ENCODE data around the gene TNS1.

TNS1 gene

DNA sequence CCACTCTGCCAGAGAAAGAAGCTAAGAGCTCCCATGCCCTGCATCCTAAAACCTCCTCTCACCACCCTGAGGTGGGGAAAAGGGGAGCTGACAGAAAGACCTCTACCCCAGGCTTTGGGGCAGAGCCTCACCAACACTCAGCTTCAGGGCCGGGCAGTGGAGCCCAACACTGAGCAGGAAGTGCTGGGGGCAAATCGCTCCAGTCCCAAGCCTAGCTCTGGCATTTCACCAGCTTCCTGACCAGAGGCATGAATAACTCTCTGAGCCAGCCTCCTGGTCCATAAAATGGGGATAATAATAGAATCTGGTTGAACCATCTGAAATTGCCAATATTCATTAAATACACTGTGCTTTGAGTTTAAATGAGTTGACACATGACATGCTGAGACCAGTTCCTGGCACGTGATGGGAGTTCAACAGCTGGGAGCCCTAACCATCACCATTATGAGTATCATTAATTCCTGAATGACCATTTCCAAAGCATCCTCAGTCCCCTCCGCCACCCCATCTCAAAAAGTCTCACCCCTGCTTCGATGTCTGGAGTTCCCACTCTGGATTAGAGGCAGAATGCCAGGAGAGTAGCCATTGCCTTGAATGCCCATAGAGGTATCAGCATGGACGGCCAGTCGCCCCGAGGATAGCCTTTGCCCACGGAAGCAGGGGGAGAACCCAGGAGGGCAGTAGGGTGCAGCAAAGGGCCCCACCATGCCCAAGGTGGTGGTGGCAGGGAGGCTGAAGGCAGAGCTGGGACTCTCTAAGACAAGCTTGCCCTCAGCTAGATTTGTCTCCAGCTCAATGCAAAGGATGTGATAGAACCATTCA lies 153.4 kb downstream of the TNS1 start:
- DNase-seq (ENCODE audit: low read depth) = no peak

DNA sequence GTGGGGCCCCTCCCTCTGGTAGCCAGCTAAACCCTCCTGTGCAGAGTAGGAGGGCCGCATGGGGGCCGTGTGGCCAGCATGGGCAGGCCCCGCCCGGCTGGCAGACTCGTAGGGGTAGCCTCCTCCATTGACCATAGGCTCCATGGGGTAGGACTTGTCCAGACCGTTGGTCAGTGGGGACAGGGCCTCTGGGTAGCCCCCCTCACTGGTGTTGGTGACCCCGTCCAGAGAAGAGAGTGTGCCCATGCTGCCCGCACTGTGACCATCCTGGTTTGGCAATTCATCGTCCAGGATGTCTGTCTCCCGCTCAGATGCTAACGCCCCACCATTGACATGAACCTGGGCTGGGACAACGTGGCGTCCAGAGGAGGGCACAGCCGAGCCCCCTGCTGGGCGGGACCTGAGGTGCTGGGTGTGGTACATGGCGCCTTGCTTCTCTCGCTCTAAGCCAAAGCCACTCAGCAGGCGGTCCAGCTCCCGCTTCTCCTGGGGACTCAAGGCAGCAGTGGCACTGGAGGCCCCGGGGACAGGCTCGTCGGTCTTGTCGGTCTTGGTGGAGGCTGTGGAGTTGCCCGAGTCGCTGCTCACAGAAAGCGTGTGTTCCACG lies 154.3 kb downstream of the TNS1 start:
- no peak for DNase-seq (ENCODE audit: low read depth)

DNA sequence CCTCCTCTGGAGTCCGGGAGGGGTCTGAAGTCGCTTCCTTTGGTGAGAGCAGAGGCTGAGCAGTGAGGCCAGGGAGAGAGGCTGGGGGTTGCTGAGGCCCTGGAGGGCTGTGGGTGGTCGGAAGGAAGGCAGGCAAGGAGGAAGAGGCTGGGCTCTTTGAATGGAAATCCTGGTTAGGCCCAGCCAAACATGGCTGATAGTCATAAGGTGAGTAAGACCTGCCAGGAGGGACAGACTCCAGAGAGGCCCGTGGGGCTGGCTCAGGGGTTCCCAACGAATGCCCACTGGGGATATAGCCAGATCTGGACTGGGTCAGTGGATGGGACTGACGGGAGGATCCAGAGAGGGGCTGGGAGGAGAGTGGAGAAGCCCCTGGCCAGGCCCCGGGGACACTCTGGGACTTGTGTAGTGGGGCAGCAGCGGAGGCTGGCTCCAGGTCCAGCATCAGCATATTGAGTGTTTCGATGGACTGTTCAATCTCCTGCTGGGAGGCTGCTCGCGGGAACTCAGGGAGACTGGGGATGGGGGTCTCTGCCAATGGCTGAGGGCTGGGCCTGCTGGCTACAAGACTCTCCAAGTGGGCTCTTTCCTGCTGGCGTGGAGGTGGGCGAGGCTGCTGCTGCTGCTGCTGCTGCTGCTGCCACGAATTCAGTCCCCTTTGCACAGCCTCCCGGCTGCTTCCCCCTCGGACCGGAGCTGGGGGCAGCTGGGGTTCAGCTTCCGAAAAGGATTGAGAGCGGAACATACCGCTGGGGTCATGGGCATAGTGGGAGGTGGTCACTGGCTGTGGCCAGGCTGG lies 155.0 kb downstream of the TNS1 start:
- no peak for DNase-seq (ENCODE audit: low read depth)

DNA sequence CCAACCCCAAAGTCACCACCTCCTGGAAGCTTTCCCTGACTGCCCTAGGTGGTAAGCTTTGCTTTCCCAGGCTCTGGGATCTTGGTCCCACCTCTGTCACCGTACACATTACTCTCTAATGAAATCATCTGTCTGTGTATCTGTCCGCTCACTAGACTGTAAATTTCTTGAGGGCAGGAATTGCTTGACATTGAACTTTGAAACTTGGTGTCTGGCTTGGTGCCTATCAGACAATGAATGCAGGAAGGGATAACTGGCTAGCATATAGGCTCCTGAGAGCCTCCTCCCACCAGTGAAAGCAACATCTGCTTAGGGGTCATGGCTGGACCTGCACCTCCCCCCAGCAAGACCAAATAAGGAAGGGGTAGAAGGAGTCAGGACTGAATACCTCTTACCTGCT lies 155.7 kb downstream of the TNS1 start:
- DNase-seq (ENCODE audit: low read depth) = no peak

DNA sequence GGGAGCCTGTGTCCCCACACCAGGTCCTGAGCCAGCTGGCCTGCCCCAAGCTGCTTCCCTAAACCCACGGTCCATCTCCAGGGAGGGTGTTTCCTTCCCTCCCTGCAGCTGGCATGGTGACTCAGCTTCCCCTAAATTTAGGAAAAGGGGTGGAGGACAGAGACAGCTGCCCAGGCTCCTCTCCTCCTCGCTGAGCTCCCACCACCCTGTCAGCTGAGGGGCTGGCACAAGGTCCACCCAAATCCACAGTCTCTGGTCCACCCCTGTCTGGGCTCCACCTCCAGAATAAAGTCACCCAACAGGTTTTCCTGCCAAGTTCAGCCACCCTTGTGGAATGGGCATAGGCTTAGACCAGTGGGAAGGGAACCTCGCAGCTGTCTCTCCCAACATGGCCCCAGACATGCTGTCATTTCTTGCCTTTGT lies 156.5 kb downstream of the TNS1 start:
- DNase-seq (ENCODE audit: low read depth) = no peak

DNA sequence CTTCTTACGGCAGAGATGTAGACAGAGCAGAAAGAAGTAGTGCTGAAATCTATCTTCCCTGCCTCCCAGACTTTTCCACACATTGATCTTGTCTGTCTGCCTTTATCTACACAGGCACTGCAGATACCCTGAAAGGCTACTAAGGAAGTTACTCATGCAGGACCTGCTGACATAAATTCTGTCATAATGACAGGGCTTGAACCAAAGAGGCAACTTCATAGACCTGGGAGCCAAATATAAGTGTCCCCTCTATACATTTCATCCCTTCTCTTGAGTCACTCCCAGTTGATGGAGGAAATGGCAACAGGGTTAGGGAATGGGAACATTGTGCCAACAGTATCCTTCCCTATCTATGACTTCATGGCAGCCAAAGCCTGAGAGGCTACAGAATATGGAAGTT lies 157.5 kb downstream of the TNS1 start:
- no peak for DNase-seq (ENCODE audit: low read depth)

DNA sequence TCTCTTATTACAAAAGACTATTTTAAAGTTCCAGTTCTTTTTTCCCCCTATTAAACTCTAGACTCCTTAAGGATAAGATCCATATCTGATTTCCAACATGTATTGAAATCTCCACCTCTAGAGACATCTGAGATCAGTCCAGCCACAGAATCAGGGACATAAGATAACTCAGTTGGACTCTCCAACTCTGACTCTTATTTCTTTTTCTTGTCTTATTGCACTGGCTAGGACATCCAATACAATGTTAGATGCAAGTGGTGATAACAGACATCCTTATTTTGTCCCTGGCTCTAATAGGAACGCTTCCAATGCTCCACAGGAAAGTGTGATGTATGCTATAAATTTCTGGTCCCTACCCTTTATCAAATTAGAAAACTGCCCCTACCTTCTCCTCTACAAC lies 158.1 kb downstream of the TNS1 start:
- DNase-seq (ENCODE audit: low read depth) = no peak

DNA sequence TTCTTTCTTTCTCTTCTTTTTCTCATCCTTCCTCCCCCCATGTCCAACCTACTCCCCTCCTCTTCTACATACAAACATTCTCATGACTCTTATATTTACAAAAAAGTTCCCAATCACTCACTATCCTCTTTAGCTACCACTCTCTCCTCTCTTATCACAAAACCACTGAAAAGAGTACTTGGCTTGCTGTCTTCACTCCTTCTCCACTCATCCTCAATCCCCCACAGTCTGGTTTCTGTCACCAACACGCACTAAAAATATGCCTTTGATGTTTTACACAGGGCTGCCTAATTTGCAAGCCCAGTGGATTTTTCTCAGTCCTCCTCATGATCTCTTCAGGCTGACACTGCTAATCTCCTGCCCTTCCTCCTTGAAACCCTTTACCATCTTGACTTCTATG lies 159.5 kb downstream of the TNS1 start:
- no peak for DNase-seq (ENCODE audit: low read depth)

DNA sequence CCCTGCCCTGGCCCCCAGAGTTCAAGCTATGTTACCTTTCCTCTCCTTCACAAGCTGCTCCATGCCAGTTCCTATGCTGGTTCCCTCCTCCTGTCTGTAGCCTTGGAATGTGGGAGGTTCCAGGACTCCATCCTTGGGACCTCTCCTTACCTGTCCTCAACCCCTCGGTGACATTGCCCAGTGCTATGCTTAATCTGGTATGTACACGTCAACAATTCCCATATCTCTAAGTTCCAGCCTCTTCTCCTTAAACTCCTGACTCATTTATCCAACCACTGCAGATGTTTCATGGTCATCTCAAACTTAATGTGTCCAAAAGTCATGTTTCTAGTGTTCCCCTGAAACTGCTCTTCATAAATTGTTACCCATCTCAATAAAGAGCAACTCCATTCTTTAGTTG lies 160.8 kb downstream of the TNS1 start:
- DNase-seq (ENCODE audit: low read depth) = no peak

DNA sequence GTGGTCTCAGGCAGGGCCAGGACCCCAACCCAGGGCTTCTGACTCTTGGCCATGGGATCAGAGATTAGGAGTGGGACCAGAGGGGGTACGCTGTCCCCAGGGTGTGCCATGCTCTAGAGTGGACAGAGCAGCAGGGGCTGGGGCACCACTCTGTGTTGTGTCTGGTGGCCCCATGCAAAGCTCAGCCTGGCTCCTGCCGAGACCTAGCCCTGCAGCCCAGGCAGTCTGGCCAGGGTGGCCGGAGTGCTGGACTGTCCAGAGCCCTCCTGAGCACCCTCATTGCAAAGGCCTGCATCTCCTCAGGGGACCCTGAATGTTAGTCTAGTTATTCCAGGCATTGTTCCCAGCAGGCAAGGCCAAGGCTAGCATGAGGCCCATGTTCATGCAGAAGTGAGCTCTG lies 162.3 kb downstream of the TNS1 start:
- DNase-seq (ENCODE audit: low read depth) = no peak

DNA sequence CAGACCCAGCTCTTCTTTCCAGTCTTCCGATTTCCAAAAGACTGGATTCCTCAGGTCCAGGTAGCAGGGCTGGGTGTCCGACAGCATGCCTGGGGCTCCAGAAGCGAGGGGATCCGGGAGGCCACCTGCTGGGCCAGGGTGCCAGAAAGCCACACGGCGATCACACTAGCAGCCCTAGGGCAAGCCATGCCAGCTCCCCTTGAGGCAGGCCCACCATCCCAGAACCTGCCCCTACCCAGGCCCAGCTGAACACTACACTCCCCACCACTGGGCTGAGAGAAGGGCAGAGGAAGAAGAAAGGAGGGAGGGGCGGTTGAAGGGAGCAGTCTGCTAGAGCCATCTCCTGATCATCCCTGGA lies 163.1 kb downstream of the TNS1 start:
- no peak for DNase-seq (ENCODE audit: low read depth)

DNA sequence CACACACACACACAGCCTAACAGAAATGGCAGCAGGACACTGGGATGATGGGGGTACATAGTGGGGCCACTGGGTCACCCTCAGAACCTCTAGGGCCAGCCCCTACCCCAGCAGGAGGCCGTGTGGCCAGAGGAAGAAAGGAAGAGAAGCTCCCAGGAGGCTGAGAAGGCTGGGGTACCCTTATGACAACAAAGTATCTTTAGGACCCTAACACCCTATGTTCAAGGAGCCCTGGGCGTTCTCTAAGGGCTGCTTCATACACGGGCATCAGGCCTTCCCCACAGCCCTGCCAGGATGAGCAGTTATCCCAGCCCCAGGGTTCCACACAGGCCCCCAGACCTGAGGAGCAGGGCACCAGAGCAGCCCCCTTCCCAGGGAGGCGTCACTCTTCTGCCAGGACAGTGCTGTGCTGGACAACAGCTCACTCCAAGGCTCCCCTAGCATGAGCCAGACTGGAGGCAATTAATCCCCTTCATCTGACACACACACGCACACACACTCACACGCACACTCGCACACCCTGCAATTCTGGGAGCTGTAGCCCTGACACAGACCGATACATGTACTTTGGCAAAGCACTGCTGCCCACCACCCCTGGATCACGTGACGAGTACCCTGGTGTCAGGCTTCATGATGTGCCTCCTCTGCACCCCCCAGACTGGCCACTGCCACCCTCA lies 163.6 kb downstream of the TNS1 start:
- DNase-seq (ENCODE audit: low read depth) = no peak

DNA sequence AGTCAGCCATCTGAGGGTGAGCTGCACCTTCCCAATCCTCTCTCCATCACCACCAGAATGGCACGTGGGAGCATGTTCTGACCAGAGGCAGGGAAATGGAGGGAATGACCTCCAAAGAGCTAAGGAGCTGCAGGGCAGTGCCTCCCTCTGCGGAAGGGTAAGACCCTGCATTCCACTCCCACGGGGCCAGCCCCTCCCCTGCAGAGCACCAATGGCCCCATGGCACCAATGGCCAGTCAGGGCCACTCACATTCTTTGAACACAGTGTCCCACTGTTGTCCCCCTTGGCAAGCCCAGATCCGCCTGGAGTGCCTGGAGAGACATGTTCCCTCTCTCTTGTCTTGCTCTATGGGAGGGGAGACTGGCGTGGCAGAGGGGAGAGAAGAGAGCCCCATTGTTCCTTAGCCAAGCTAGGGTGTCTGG lies 164.4 kb downstream of the TNS1 start:
- no peak for DNase-seq (ENCODE audit: low read depth)

DNA sequence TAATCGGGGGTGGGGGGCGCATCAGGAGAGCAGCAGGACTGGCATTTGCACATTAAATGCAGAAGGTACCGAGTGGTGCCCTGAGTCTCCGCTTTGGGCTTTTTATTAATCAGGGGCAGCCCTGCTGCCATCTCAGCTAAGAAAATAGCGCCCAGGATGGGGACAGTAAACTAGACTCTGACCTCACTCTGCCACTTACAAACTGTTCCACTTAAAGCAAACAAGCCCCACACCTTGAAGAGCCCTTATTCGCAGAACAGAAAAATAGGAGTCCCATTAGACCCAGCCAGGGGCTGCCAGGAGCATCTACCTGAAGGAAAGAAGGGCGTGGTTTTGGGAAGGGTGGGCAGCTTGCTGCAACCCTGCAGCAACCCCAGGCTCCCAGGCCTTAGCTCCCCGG lies 165.3 kb downstream of the TNS1 start:
- no peak for DNase-seq (ENCODE audit: low read depth)

DNA sequence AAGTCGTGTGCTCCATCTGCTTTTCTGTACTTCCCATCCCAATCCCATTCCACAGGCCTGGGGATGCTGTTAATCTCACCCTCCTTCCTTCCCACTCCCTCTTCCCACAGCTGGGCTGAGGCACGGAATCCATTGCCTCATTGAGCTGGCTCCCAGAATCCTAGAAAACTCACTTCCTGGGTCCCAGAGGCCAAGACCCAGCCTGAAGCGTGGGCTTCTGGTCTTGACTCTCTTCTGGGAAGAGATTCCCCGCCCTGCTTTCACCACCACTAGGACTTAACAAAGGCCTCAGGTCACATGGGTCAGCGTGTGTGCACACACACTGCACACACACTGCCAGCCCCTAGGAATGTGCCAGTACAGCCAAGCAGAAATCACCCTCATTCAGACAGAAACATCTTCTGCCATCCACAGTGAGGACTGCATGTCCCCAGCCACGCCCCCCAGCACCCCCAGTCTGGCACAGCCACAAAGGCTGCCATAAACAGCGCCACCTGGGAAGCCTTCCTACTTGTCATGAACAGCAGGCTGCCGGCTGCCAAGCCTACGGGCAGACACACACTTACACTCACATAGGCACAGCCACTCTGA lies 165.8 kb downstream of the TNS1 start:
- DNase-seq (ENCODE audit: low read depth) = no peak

DNA sequence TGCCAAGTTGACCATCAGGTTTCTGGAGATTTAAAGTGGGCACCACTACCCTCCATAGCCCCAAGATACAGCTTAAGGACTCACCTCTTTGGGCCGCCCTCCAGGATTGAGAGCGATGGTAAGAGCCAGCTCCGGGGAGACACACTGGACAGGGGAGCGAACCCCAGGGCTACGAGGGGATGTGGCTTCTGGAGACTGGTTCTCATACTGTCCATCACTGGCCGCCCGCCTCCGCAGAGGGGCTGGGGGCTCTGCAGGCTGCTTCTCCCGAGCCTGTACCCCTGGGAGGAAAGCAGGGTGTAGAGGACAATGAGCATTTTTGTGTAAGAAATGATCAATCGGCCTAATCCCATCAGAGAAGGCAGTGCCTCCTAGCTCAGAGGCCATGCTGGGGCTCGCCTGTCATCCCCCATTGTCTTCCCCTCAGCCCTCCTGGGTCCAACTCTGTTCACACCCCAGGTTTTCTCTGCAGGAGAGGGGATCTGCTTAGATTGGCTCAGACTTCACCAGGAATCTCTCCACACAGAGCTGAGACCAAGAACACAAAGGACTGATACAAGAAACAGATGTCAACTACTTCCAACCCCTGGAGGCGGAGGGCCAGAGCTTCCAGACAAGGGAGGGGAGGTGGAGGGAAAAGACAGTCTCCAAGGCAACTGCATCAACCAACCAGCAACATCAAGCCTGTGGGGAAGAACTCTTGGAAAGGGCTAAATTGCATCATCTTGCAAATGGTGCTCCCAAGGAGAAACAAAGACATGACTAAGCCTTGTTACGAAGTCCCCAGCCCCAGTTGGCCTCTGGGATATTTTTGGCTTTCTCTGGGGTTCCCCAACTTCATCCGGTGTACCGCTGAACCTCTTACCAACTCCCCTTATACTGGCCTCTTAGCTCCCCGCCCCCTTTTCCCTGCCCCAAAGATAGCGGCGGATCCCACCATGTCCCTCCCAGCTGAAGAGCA lies 166.6 kb downstream of the TNS1 start:
- no peak for DNase-seq (ENCODE audit: low read depth)

DNA sequence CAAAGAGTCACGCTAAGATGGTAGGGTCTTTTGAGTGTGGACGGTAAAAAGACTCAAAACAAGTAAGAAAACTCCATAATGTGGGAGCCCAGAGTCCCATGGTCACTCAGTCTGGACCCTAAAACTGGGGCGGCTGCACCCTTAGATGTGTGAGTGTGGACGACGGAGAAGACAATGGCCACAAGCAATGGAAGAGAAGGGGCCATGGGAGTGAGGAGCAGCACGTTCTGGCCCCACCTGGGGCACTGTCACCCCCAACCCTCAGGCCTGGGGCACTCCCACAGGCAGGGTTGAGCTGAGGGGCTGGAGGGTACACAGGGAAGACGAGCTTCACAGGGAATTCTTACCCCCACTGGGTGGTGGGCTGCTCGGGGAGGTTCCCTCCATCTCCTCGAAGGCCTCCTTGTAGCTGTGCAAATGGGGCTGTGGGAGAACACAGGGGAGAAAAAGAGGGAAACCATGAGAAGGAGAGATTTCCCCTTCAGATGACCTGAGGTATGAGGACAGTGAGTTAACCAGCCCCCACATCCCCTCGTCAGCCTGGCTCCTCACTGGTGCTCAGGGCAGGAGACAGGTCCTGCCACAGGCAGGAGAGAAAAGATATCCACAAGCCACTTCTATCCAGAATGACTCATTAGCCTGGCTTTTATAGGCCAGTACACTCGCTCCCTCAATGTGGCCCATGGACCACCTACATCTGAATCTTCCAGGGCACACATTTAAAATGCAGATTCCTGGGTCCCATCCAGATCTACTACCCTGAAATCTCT lies 167.9 kb downstream of the TNS1 start:
- DNase-seq (ENCODE audit: low read depth) = no peak

DNA sequence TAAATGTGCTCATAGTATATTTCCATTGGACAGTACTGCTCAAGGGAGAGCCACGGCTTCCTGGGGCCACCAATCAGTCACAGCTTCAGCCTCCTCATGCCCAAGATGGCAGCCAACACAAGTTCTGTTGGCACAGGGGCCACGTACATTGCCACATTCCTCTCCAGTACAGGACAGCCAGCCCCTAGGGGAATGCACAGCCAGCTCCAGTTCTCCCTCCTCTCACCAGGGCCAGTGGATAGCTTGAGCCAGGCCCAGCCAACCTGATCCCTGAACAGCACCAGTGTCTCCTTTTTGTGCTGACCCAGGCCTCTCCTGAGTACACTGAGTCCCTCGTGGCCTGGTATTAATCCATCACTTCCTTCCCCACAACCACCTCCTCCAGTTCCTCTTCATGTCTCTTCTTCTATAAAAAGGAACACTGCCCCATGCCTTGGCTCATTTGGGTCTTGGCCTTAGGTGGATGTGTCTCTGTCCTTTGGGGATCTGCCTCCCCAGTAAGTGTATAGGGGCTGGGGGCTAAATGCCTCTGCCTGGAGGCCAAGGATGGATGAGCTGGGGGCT lies 168.7 kb downstream of the TNS1 start:
- DNase-seq (ENCODE audit: low read depth) = no peak

DNA sequence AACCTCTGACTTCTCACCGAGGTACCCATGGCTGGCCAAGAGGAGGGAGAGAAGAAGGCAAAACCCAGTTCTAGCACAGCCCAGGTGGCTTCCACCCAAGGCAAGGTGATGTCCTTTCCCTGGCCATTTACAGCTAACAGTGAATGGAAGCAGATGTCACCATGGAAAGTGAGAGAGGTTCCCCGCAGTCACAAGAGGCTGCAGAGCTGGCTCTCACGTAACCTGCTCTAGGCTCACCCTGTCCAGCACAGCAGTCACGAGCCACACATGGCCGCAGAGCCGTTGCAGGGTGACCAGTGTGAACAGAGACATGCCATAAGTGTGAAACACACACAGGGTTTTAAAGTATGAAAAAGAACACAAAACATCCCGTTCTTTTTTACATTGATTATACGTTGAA lies 169.4 kb downstream of the TNS1 start:
- DNase-seq (ENCODE audit: low read depth) = no peak

DNA sequence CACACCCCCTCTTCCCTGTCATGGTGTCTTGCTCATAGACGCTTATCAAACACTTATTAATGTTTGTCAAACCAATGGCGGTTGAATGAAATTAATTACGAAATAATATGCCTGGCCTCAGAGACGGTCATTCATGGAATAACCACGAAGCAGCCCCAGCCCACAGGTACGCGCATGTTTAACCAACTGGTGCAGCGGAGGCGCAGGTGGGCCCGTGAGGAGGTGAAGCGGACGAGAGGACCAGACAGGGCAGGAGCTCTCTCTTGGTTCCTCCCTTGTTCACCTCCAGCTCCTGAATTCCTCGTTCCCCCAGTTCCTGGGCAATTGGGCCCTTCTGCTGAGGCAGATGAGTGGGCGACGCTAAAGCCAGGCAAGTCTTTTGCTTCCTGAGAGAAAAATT lies 169.8 kb downstream of the TNS1 start:
- no peak for DNase-seq (ENCODE audit: low read depth)

All from T follicular helper cell (primary cell).